Parathyroid adenoma (tissue), 2 donors: ENCODE data around the gene MLLT1.
A peak's percentile ranks its signal among the peaks of the same experiment; 100 is the strongest.

Experiments
- H2AFZ ChIP-seq: fragments of 300-600 bp; sonication (generic); one replicate; pipeline ENCODE4 v1.7.0; 2017; ENCODE audit warnings: antibody characterized with exemption, mild to moderate bottlenecking
- H3K27ac ChIP-seq: fragments of 300-600 bp; sonication (generic); one replicate; pipeline ENCODE4 v1.7.0; 2017
- H3K27me3 ChIP-seq: fragments of 300-600 bp; sonication (generic); one replicate; pipeline ENCODE4 v1.7.0; 2017; ENCODE audit warnings: low read length; ENCODE audit not compliant: control insufficient read depth, insufficient read depth
- H3K36me3 ChIP-seq: fragments of 300-600 bp; sonication (generic); one replicate; pipeline ENCODE4 v1.7.0; 2017; ENCODE audit warnings: low read length; ENCODE audit not compliant: control insufficient read depth, insufficient read depth
- H3K4me1 ChIP-seq: fragments of 300-600 bp; sonication (generic); one replicate; pipeline ENCODE4 v1.7.0; 2017; ENCODE audit warnings: control low read depth
- H3K4me2 ChIP-seq: fragments of 300-600 bp; sonication (generic); one replicate; pipeline ENCODE4 v1.7.0; 2017; ENCODE audit warnings: low read length
- H3K4me3 ChIP-seq: fragments of 300-600 bp; sonication (generic); one replicate; pipeline ENCODE4 v1.7.0; 2017; ENCODE audit warnings: low read depth, low read length
- H3K79me2 ChIP-seq: fragments of 300-600 bp; sonication (generic); one replicate; pipeline ENCODE4 v1.7.0; 2017; ENCODE audit warnings: control low read depth
- H3K9ac ChIP-seq: fragments of 300-600 bp; sonication (generic); one replicate; pipeline ENCODE4 v1.7.0; 2017; ENCODE audit warnings: mild to moderate bottlenecking
- H3K9me3 ChIP-seq: fragments of 300-600 bp; sonication (generic); one replicate; pipeline ENCODE4 v1.7.0; 2017; ENCODE audit warnings: low read length; ENCODE audit not compliant: control insufficient read depth
- TF ChIP-seq, protein P1 (sequence below): fragments of 300-600 bp; sonication (generic); IDR thresholded peaks from one replicate; pipeline ENCODE4 v1.7.0; 2017; ENCODE audit warnings: antibody characterized with exemption, mild to moderate bottlenecking
- donor health status: primary hyperparathyroidism.

The MLLT1 gene

DNA sequence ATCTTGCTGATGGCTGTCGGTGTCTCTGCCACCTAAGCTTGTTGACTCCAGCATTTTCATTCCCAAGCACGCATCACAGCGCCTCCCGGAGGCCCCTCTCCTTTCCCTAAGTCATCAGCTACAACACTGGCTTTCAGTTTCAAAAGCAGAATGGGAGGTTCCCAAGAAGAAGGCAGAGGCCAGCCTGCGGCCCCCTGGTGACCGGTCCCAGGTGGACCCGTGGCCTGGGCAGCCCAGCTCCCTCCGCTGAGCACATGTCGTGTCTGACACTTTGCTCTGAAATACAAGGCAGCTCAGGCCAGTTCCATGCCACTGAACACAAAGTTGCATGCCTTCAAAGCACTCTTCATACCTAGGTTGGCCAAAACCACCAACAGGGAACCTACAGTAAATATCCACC lies 8.5 kb downstream of the MLLT1 start:
- Histone ChIP-seq H3K4me3 (peak overlapping the region; percentile 39), H3K79me2 (peaks cover 63% of the 10 kb centered on the region), H3K4me2 (peak overlapping the region; percentile 48), H3K36me3 (no peaks in the 10 kb centered on the region), H3K27me3 (no peaks in the 10 kb centered on the region), H3K27ac (peak overlapping the region; percentile 93), H3K4me1 (peaks cover 65% of the 10 kb centered on the region), H3K9me3 (no peaks in the 10 kb centered on the region), H2AFZ (peak overlapping the region; percentile 66), H3K9ac (no peak overlapping the region)
- TF ChIP-seq, protein P1, sequence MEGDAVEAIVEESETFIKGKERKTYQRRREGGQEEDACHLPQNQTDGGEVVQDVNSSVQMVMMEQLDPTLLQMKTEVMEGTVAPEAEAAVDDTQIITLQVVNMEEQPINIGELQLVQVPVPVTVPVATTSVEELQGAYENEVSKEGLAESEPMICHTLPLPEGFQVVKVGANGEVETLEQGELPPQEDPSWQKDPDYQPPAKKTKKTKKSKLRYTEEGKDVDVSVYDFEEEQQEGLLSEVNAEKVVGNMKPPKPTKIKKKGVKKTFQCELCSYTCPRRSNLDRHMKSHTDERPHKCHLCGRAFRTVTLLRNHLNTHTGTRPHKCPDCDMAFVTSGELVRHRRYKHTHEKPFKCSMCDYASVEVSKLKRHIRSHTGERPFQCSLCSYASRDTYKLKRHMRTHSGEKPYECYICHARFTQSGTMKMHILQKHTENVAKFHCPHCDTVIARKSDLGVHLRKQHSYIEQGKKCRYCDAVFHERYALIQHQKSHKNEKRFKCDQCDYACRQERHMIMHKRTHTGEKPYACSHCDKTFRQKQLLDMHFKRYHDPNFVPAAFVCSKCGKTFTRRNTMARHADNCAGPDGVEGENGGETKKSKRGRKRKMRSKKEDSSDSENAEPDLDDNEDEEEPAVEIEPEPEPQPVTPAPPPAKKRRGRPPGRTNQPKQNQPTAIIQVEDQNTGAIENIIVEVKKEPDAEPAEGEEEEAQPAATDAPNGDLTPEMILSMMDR: peak; percentile 35

DNA sequence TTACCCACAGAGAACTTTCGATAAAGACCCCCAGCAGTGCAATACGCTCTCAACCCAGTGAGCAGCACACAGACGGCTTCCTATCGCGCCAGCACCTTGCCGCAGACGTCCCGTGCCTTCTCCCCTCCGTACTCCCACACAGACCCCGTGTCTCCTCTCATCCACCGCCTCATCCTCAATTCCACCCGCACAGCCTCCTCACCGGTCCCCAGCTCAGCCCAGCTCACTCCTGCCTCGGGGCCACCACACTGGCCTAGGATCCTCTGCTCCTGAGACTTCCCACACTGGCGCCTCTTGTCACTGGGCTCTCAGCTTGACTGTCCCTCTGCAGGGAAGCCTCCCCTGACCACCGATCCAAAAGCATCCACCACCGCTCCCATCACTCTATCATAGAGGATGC lies 9.0 kb downstream of the MLLT1 start:
- H3K4me1 ChIP-seq: peaks cover 63% of the 10 kb centered on the region
- H3K36me3 ChIP-seq: no peaks in the 10 kb centered on the region
- peaks cover 65% of the 10 kb centered on the region for H3K79me2 ChIP-seq
- no peaks in the 10 kb centered on the region for H3K27me3 ChIP-seq
- TF ChIP-seq, protein P1: no peak
- no peak overlapping the region for H3K9ac ChIP-seq
- H3K9me3 ChIP-seq: no peaks in the 10 kb centered on the region
- peak overlapping the region; percentile 39 for H3K4me3 ChIP-seq
- peak overlapping the region; percentile 93 for H3K27ac ChIP-seq
- H2AFZ ChIP-seq: no peak overlapping the region
- H3K4me2 ChIP-seq: peak overlapping the region; percentile 48

DNA sequence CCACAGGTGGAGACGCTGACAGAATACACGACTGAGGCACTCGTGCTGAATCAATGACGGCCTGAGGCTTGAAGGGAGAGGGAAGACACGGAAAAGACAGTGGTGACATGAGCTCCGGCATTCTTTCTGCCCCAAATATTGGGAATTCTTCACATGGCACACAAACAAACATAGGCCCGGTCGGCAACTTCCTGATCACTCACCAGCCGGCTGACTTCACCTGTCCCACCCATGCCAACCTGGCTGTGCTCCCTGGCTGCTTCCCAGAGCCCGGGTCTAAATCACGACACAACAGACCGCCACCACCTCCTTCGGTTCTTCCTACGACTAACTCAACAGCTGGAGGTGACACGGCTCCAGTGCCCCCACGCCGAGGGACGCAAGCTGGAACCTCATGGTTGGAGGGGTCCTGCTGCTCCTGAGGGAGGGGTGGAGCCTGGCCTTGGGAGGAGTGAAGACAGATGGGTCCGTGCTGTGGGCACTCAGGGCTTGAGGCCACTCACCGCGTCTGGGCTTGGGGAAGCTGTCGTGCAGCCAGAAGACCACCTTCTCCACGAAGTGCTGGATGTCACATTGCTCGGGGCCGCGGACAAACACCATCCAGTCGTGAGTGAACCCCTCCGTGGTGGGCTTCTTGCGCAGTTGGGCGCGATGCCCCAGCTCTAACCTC lies 9.6 kb downstream of the MLLT1 start:
- no peaks in the 10 kb centered on the region for H3K9me3 ChIP-seq
- H3K4me3 ChIP-seq: no peak overlapping the region
- H3K36me3 ChIP-seq: no peaks in the 10 kb centered on the region
- peak overlapping the region; percentile 48 for H3K4me2 ChIP-seq
- H3K79me2 ChIP-seq: peaks cover 65% of the 10 kb centered on the region
- peak overlapping the region; percentile 93 for H3K27ac ChIP-seq
- no peaks in the 10 kb centered on the region for H3K27me3 ChIP-seq
- H2AFZ ChIP-seq: no peak overlapping the region
- TF ChIP-seq, protein P1: no peak
- H3K4me1 ChIP-seq: peaks cover 67% of the 10 kb centered on the region
- no peak overlapping the region for H3K9ac ChIP-seq

DNA sequence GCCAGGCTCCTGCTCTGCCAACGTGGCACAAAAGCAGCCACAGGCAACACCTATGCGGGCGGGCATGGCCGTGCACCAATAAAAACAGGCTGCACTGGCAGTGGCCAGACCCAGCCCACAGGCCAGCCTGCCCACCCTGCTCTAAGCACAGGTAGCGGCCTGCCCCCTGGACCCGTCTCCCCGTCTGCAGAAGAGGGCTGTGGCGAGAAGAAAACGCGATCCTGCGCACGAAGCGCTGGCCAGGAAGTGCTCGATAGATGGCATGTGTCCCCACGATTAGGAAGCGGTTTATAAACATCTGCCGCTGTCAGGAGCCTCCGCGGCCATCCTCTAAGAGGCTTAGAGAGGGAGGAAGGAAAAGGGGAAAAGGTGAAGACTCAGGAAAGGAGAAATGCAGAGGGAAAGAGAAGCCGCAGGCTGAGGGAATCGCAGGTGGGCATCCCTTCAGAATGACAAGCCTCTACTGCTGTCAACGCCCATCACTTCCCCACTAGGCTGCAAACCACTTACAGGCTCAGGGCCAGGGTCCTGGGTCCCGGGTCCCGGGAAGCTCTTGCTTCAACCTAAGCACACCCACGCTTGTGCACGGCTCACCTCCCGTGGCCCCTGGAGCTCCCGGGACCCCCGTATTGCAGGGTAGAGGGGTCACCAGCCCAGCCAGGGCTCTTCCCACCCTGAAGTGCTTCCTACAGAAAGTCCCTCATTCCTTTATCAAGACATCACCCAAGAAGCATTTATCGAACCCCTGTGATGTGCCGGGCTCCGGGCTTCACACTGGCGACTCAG lies 10.5 kb downstream of the MLLT1 start:
- Histone ChIP-seq H3K9ac (no peak overlapping the region), H3K4me3 (no peak overlapping the region), H3K27me3 (no peaks in the 10 kb centered on the region), H2AFZ (no peak overlapping the region), H3K4me1 (peaks cover 63% of the 10 kb centered on the region), H3K79me2 (peaks cover 59% of the 10 kb centered on the region), H3K9me3 (no peaks in the 10 kb centered on the region), H3K36me3 (no peaks in the 10 kb centered on the region), H3K4me2 (peak overlapping the region; percentile 40), H3K27ac (peak overlapping the region; percentile 84)
- TF ChIP-seq, protein P1: no peak
